ENCODE results near the gene IGF2R.

Gene IGF2R

DNA sequence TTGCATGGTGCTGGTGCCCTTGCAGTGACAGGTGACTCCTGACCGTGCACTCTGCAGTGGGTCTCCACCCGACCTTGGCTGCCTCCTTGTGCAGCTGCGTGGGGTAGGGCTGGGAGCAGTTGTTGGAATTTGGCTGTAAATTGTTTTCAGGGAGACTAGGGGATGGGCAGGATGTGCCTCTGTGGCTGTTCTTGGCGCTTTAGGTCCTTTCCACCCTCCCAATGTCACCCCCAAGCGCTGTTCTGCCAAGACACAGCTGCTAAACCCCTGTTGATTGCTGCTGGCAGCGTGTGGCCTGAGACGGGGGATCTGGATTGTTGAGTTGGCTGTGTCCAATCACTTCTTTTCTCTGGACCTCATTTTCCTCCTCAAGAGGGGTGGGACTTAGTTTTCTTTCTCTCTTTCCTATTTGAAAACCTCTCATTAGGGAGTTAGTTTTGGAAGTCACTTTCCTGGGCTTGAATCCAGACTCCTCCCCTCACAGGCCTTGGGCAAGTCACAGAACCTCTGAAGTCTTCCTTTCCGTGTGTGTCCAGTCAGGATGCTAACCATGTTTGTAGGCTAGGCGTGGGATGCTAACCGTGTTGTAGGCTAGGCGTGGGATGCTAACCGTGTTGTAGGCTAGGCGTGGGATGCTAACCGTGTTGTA lies 8.5 kb downstream of the IGF2R start:
- peak; percentile 17 for DNase-seq (ENCODE audit: low spot score)

DNA sequence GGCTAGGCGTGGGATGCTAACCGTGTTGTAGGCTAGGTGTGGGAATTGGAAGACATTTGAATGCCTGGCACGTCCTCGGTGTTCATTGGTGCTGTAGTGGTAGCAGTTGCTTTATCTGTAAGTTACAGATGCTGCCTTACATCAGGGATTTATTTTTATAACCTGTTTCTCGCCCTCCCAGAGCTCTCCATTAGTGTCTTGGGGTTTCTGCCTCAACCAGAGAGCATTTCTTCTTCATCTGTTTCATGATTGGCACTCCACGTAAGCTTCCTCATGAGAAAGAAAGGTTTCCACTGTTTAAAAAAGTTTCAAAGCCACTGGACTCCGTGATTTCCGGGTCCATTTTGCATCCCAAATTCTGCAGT lies 9.0 kb downstream of the IGF2R start:
- DNase-seq (ENCODE audit: low spot score) = no peak

DNA sequence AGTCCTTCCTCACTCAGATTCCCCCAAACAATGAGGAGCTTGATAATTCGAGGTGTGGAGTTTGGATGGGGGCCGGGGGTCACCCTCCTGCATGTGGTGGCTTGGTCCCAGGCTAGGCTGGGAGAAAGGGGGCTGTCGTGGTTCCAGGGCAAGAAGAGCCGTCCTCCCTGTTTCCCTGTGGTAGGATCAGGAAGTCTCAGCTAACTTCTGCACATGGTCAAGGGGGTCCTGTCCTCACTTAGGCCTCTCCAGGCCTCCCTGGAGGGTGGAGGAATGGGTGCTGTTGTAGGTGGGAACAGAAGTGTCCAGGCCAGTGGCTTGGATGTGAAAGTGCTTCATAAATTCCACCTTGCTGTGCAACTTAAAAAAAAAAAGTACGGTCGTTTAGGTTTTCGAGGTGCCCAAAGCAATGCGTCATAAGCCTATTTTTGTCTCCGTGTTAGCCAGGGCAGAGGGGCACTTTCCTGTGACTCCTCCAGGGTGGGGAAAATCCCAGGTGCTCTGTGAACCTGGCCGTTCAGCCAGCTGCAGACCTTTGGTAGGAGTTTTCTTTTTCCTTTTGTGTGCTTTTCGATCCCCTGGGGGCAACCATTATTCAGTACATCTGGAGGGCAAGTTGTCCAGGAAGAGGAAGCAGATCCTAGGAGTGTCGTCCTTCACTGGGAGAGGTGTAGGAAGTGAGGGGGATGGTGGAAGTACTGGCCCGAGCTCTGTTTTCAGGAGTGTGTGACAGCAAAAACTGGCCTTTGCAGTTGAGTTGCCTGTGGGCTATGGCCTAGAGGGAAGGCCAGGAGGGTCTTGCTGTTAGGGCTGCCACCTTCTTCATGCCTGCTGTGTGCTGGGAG lies 9.6 kb downstream of the IGF2R start:
- DNase-seq (ENCODE audit: low spot score) = no peak

DNA sequence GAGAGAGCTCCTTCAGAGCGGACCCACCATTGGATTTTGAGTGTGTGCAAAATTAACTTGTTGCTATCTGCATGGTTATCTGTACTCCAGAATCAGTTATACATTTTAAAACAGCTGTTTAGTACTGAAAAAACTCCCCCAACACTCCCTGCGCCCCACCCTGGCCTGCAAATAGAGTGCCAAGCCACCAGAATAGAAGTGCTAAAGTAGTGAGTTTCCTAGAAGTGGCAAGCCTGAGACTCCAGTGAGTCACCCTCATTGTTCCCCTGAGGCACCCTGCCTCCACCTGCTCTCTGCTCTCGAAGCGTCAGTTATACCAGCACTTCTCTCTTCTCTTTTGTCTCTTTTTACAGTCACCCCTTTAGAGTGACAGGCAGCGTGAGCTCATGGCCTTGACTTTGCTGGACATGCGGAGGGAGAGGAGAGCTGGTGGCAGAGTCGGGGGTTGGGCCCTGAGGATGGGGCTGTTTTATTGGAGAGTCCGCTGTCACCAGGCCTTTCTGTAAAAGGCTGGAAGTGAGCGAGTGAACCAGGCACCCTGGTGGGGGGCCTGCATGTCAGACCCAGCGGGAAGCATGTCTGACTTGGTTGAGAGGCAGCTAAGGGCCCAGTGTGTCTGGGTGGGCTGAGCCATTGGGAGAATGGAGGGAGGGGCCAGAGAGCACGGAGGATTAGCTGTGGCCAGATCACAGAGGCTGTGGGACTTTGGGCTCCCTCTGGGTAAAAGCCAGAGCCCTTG lies 10.4 kb downstream of the IGF2R start:
- no peak for DNase-seq (ENCODE audit: low spot score)

DNA sequence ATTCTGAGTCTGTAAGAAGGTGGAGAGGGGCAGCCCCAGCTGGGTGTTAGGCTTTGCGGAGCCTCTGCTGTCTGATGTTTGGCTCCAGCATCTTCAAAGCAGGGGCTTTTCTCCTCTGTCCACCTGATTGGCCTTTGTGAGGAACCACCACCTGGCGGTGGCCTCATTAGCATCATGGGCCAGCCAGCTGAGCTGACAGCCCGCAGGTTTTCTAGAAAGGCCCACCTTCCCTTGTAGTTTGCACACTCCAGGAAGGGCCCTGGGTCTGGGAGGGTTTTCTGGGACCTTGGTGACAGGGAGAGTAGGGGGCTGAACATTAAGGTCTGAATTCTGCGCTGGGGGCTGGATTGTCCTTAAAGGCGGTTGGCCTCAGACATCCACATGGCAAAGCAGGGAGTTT lies 11.6 kb downstream of the IGF2R start:
- no peak for DNase-seq (ENCODE audit: low spot score)

DNA sequence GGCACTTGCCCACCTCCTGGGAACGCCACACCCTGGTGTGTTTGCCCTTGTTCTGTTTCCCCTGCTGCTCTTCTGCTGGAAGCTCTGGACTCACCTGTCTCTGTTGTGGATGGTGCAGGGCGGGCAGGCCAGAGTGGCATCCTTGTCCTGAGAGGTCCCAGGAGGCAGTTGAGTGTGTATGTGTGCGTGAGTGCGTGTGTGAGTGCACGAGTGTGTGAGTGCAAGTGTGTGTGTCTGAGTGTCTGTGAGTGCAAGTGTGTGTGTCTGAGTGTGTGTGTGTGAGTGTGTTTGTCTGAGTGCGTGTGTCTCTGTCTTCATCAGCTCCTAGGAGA lies 12.2 kb downstream of the IGF2R start:
- no peak for DNase-seq (ENCODE audit: low spot score)

DNA sequence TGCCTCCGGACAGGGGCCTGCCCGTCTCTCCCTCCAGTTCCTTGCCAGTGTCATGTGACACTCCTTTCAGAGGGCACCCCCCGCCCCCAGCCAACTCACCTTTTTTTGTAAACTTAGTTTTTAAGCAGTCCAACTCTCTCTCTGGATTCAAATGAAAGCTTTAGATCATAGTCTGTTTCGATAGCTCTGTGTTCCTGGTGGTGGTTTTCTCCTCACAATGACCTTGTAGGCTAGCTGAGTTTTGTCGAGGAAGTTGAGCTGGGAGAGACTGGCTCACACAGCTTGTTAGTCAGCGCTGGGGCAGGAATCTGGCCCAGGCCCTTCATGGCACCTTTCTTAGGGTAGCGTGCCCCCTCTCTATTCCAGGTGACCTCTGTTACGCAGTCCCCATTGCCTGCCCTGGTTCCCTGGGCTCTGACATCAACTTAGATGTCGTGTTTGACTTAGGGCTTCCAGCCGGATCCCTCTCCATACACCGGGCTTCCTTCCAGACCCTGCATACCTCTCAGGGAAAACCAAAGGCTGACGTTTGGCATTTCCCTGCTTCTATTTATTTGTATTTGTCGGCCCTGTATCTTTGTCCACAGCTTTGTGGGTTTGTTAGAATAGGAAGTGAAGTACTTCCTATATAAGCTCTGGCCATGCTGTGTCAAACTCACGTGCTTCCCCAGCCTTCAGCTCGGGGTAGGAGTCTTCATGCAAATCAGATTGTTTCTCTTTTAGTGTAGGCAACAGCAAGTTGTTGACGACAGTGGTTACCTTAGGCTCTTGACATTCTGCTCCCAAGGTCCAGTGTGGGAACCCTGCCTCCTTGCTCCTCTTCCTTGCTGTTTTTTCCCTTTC lies 12.7 kb downstream of the IGF2R start:
- no peak for DNase-seq (ENCODE audit: low spot score)

DNA sequence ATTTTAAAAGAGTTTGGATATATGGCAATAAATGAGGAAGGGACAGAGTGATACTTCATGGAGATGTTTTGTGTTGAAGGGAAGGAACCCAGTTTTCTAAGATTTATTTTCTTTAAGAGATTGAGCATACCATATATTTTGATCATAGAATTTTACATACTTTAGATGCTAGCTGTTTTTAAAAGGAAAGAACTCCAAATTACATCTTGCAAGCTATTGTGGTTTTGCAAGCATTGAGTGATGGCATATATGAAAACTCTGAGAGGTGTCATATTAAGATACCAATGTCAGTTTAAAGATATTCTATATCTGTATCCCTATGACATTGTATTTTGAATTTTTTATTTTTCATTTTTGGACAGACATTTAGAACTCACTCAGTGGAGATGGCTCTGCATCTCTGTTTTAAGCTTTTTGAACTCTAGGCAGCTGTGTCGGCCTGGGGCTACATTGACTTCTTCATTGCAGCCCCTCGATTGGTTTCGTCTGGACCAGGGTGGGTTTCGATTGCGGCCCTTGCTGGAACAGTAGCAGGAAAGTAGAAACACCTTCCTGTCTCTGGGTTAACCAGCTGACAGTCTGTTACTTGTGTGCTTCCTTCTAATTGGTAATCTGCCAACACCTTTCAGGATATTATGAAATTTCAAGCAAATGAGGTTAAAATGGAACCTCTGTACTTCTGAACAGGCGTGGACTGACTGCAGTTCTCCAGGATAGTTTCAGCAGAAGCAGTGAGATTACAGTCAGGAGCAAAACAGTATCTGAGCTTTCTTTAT lies 14.0 kb downstream of the IGF2R start:
- no peak for DNase-seq (ENCODE audit: low spot score)

DNA sequence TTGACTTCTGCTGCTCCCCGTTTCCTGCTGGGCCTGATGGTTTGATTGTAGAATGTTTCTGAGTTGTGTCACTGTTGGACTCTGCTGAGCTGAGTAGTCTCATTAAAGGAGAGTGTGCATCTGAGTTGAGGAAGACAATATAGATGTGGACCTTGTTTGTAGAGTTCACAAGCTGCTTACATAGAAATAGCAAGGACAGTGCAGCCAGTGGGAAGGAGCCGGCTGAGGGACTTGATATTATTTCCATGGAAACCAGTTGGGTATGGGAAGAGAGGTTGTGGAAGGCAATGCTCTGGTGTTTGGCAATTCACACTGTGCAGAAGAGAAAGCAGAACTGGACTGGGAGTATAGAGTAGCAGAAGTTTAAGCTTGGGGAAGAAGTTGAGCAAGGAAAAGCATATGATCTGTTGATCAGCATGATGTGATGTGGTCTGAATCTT lies 14.8 kb downstream of the IGF2R start:
- DNase-seq (ENCODE audit: low spot score) = no peak

DNA sequence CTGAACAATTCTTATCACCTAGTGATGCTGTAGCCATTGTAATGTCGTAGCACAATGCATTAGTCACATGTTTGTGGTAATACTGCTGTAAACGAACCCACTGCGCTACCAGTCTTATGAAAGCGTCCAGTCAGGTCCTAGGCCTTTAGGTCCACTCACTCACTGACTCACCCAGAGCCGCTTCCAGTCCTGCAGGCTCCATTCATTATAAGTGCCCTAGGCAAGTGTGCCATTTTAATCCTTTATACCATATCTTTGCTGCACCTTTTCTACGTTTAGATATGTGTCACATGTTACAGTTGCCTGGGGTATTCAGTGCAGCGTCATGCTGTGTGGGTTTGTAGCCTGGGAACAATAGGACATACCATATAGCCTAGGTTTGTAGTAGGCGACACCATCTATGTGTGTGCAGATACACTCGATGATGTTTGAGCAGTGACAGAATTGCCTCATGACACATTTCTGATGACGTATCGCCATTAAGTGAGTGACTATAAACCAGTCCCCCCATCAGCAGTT lies 15.4 kb downstream of the IGF2R start:
- no peak for DNase-seq (ENCODE audit: low spot score)

DNA sequence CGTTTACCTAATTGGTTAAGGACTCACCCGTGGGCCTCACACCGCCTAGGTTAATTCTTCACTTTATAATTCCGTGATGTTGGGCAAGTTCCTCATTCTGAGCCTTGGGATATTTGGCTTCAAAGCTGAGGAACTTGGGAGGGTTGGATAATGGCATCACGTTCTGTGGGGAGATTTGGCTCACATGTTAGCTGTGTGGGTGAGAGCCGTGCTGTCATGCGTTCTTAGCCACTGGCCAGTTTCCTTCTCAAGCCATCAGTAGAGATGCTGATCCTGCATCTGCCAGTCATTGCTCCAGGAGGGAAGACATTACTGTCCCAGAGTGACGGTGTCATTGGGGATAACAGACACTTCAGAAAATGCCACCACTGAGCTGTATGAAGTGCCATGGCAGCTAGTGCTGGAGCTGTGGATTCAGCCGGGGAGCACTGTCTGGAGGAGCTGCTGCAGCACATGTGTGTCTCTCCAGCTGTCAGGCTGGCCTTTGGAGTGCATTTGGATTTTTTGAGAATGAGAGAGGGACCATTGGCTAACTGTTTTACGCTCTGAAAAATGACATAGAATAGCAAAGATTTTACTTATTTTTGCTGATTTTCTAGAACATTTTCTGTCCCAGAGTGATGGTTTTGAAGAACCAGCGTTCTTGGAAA lies 16.5 kb downstream of the IGF2R start:
- DNase-seq (ENCODE audit: low spot score) = no peak

DNA sequence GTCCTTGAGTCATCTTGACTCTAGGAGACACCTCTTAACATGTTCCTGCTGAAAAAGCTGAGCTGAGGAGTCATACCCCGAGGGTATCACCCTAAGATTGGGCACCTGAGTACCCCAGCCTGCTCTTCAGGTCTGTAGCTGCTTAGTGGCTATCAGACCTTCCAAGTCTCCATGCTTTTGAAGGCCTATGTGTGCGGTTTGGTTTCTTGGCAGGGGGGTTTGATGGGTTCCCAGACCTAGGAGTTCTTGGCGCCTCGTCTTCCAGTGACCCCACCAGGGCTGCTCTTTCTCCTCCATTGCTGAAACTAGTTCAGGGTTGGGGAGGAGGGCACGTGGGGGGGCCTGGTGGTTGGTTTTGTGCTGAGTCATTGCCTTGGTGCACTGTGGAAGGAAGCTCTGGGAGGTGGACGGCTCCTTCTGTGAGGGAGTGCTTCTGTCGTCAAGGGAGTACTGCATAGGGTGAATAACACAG lies 20.1 kb downstream of the IGF2R start:
- DNase-seq (ENCODE audit: low spot score) = no peak

DNA sequence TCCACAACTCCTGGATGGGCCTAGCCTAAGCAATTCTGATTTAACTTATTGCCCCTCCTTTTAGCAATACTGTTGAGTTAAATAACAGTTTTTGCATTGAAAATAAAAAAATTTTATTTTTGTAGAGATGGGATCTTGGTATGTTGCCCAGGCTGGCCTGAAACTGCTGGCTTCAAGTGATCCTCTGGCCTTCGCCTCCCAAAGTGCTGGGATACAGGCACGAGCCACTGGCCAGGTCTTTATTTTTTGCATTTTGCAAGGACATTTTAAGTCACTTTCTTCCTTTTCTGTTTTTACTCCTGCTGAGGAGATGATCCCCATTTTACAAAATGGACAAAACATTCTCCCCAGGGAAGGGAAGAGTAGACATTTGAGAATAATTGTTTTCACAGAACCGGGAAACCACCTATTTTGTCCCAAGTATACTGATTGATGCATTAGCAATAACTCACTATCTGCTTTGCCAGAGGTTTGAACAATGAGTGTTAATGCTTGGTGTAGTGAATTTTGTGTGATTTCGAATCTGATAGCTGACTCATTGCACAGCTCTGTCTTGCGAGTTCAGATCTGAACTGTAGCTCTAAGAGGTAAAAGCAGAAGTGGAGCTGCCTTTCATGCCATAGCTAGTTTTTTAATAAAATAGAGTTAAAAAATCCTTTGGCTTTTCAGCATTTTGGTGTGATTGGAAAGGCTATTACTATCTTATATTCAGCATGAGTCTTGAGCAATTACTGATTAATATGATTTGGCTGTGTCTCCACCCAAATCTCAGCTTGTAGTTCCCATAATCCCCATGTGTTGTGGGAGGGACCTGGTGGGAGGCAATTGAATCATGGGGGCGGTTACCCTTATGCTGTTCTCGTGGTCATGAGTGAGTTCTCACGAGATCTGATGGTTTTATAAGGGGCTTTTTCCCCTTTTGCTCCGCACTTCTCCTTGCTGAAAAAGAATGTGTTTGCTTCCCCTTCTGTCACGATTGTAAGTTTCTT lies 20.9 kb downstream of the IGF2R start:
- no peak for DNase-seq (ENCODE audit: low spot score)

DNA sequence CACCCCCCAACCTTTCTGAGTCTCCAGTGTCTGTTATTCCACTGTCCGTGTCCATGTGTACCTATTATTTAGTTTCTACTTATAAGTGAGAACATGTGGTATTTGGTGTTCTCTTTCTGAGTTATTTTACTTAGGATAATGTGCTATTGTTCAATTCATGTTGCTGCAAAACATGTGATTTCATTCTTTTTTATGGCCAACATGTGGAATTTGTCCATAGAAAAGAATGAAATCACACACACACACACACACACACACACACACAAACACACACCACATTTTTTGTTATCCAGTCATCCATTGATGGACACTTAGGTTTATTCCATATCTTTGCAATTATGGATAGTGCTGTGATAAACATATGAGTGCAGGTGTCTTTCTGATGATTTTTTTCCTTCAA lies 23.5 kb downstream of the IGF2R start:
- no peak for DNase-seq (ENCODE audit: low spot score)

DNA sequence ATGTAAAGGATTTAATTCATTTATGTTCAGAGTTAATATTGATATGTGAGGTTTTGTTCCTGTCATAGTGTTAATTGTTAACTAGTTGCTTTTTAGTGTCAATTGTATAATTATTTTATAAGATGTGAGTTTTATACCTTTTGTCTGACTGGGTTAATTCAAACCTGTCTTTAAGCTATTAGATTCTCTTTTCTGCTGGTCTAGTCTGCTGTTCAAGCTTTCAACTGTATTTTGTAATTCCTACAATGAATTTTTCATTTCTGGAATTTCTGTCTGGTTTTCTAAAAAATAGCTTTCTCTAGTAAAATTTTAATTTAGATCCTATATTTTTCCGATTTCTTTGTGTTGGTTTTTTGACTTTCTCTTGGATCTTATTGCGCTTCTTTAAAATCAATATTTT lies 26.5 kb downstream of the IGF2R start:
- DNase-seq (ENCODE audit: low spot score) = no peak

DNA sequence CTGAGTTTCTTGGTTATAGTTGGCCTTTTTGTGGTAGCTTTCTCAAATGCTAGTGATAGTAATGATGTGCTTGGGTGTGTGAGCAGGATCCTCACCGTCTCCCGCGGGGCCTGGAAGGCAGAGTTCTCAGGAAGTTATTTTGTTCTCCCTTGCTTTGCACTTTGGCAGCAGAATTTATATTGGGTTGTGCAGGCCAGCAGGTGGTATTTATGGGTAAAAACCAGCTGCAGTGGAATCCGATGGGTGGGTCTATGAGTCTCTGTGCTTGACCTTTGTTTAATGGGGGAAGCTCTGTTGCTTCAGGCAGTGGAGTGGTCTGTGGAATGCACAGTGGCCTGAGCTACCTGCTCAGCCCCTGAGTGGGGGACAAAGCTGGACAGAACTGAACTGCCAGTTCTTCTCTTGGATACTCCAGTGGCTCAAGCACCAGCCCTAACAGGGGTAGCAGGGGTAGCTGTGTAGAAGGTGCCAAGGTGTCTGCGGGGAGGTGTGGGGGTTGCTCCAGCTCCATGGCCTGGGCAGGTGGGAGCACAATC lies 27.3 kb downstream of the IGF2R start:
- DNase-seq (ENCODE audit: low spot score) = no peak

DNA sequence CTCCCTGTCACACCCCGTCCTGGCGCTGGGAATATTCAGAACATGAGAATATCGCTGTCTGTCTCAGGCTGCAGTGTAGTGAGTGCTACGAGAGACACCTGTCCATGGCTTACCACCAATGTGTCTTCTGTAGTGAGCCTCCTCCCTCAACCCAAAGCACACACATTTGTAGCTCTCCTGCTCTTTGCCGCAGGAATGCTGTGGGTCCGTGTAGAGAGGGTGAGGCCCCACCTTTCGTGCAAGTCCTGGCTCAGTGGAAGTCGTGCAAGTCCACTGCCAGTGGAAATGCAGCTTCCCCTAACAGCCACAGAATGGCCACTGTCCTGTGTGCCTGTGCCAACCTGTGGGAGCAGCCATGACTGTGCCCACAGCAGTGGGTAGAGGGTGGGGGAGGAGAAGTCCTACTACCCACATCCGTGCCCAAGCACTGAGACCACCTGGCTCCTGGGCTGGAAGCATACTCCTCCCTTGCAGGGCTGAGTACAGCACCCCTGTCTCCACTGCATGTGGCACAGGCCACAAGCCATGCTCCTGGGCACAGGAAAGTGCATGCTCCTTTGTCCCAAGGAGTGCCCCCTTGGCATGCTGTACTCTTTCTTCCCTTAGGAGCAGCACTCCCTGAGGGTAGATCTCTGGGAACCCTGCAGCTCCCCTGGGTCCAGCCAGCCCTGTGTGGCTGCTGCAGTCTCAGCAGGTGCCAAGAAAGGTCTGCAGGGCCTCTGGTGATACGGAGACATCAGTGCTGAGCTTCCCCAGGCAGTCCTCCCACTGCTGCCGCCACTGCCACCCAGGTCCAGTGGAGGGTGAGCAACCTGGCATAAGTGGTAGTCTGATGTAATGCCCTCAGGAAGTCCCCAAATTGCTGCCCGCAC lies 28.0 kb downstream of the IGF2R start:
- DNase-seq (ENCODE audit: low spot score) = no peak

DNA sequence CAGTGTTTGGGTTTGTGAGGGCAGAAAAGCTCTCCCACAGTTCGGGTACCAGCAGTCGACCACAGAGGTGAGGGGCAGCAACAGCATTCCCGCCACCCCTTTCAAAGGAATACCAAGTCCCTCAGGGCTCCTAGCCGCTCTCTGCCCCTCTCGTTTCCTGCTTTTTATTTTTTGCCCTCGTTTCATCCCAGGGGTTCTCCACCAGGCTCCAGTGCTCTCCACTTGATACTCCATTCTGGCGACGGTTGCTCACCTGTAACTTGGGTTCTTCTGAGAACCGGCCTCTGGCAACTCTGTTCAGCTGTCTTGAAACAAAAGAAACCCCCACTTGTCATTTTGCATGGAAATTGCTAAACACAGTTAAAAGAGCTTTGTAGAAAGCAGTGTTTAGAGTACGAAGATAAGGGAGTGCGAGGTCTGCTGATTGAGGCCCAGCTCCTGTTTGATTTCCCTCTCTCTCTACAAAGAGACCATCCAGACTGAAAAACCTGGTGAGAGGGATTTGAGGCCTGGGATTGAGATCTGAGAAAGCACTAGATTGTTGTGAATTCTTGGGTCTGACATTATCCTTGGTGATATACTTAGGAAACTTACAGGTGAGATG lies 28.7 kb downstream of the IGF2R start:
- no peak for DNase-seq (ENCODE audit: low spot score)

All from cerebellar cortex (tissue), 1 donor.